ENCODE measurements around the gene VANGL2.

- TF ChIP-seq POLR2A (IDR thresholded peaks at IDR 0.05; ENCODE audit: low read depth, low read length) (no peak), TAF1 (IDR thresholded peaks at IDR 0.05; ENCODE audit: low read depth, low read length) (no peak), POLR2AphosphoS5 (IDR thresholded peaks at IDR 0.05; ENCODE audit: low read depth, low read length) (no peak)
These were observed 37.4 kb upstream of the VANGL2 start for GRCh38 chr1:160363010-160363409.

Measured in GM12891 (cell line).